Measurements from ENCODE around the gene ELOVL2. TPM values are rescaled to one million over a fixed set of nuclear protein-coding genes. Genes with fewer than 3 reads are reported as not detected.
A peak's percentile ranks its signal among the peaks of the same experiment; 100 is the strongest.

Gene ELOVL2
- polyA plus RNA-seq, 1 donor from 2014 or later, result not detected

DNA sequence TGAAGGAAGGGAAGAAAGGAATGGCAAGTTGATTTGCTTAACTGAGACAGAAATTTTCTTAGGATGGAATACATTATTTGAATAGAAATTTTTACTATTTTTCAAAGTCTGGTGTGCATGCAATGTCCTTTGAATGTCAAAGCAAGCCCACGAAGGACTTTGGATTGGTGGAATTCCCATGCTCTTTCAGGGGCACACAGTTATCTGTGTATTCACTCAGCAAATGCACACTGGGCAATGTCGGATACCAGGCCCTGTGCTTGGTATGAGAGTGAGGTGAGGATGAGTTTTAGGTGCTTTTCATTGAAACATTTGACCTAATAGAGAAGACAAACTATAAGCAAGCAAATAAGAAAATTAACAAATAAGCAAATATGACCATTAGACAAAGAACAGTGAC is 83.9 kb downstream of the ELOVL2 start:
- Mint-ChIP-seq H3K27me3 (peaks cover 5% of the 10 kb centered on the region), H3K4me3 (no peak overlapping the region), H3K9me3 (peaks cover 2 to 7% (median 2%) of the 10 kb centered on the region in 3 donors), H3K27ac (no peak overlapping the region), H3K4me1 (no peaks in the 10 kb centered on the region), H3K36me3 (peaks cover 2% of the 10 kb centered on the region)

DNA sequence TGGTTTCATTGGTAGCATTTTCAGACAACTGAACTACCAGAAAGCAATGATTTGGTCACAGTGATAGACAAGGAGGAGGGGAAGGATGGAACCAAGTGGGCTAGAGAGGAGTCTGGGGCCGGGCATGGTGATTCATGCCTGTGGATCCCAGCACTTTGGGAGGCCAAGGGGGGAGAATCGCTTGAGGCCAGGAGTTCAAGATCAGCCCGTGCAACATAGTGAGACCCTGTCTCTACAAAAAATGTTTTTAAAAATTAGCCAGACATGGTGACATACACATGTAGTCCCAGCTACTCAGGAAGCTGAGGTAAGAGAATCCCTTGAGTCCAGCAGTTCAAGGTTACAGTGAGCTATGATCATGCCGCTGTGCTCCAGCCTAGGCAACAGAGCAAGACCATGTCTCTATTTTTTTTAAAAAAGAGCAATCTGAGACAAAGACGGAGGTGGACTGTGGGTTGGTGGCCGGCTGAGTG is 86.7 kb downstream of the ELOVL2 start:
- Mint-ChIP-seq H3K4me3 (no peak overlapping the region), H3K27ac (peak overlapping the region in 1 of 3 donors; percentile 45), H3K9me3 (peaks cover 0 to 2% (median 2%) of the 10 kb centered on the region in 3 donors), H3K27me3 (peaks cover 4% of the 10 kb centered on the region), H3K36me3 (peaks cover 2% of the 10 kb centered on the region), H3K4me1 (peaks cover 0 to 5% (median 2%) of the 10 kb centered on the region in 3 donors)

DNA sequence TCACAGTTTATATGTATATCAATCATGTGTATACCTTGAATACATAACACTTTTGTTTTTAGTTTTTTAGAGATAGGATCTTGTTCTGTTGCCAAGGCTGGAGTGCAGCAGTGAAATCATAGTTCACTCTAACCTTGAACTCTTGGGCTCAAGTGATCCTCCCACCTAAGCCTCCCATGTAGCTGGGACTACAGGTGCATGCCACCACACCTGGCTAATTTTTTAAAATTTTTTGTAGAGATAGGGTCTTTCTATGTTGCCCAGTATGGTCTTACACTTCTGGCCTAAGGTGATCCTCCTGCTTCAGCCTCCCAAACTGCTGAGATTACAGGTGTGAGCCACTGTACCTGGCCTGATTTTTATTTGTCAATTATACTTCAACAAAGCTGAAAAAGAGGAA is 87.3 kb downstream of the ELOVL2 start:
- peaks cover 7% of the 10 kb centered on the region for H3K27me3 Mint-ChIP-seq
- peaks cover 0 to 5% (median 2%) of the 10 kb centered on the region in 3 donors for H3K4me1 Mint-ChIP-seq
- peaks cover 2% of the 10 kb centered on the region for H3K36me3 Mint-ChIP-seq
- no peak overlapping the region for H3K27ac Mint-ChIP-seq
- no peak overlapping the region for H3K4me3 Mint-ChIP-seq
- peaks cover 0 to 2% (median 2%) of the 10 kb centered on the region in 3 donors for H3K9me3 Mint-ChIP-seq

DNA sequence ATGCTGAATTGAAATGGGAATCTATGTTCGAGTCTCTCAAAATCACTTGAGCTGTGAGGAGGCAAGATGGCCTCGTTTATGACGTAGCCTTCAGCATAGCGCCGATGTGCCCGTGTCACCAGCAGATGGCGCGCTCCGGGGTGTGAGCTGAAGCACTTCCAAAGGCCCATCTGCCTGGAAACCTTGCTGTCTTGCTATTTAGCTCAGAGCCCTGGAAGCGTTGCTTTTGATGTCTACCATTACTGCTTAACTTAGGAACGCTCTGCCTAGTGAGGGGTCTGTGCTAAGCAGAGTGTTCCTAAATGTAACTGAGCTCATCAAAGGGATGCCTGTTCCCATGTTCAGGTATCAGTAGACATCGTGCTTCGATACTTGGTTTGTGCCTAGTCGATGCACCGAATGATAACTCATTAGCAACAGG is 89.5 kb downstream of the ELOVL2 start:
- Mint-ChIP-seq H3K27me3 (peaks cover 4% of the 10 kb centered on the region), H3K36me3 (peaks cover 2% of the 10 kb centered on the region), H3K9me3 (peaks cover 0 to 2% (median 0%) of the 10 kb centered on the region in 3 donors), H3K27ac (no peak overlapping the region), H3K4me1 (peaks cover 0 to 5% (median 2%) of the 10 kb centered on the region in 3 donors), H3K4me3 (no peak overlapping the region)

DNA sequence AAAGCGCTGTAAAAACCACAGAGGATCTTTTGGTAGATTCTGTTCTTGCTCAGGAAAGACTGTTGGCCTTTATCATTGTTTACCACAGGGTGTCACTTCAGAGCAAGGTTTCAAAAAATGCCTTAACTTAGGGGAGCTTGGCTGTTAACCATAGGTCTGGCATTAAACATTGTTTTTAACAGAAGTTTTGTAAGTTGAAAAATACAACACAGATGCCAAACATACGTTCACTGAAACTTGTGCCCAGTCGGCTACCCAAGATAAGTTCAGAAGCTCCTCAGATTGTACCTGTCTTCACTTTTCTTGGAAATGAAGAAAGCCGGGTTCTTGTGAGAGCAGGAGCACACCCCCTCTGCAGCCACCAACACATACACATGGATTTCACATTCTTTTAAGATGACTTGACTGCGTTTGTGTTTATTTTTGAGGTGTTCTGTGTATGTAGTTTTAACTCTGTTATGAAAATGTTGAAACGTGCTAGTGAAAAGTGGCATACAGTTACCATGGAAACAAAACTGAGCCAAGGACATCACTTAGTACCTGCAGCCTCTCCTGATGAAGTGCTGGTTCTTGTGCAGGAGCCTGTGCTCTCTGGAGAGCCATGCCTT is 92.3 kb downstream of the ELOVL2 start:
- Mint-ChIP-seq H3K4me1 (peaks cover 0 to 5% (median 2%) of the 10 kb centered on the region in 3 donors), H3K36me3 (no peaks in the 10 kb centered on the region), H3K27ac (no peak overlapping the region), H3K27me3 (peaks cover 4% of the 10 kb centered on the region), H3K4me3 (no peak overlapping the region), H3K9me3 (peaks cover 0 to 2% (median 0%) of the 10 kb centered on the region in 3 donors)

DNA sequence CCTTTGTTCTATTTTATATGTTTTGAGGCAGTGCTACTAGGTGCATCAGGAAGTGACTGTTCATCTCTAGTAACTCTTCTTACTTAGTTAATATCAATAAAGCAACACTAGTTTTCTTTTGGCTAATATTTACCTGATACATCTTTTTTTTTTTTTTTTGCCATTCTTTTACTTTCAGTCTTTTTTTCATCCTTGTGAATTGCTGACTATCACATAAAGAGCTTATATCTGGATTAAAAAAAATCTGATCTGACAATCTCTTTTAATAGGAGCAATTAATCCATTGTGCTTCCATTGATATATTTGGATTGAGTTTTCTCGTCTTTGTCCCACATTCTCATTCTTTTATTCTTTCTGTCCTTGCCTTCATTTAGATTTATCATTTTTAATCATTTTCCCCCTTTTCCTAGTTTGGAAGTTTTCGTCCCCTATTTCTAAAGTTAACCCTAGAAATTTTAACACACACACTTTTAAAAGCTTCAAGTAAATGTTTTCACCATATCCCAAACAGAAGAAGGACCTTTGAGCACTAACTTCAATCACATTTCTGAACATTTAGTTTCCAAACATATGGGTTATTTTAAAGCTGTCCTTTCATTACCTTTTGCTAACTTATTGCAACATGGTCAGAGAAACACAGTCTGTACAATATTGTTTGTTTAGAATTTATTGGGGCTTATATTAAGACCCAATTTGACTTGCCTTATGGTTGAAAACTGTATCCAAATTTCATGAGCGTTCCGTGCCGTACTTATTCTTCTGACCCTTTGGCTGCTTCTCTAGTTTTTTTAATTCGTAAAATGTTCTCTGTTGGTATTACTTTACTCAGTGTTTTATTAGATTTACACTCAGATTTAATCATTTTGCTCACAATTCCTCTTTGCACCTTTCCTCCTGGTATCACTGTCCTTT is 94.3 kb downstream of the ELOVL2 start:
- Mint-ChIP-seq H3K9me3 (peaks cover 0 to 3% (median 0%) of the 10 kb centered on the region in 3 donors), H3K4me1 (peaks cover 0 to 5% (median 2%) of the 10 kb centered on the region in 3 donors), H3K36me3 (no peaks in the 10 kb centered on the region), H3K27ac (no peak overlapping the region), H3K4me3 (no peak overlapping the region), H3K27me3 (peaks cover 4% of the 10 kb centered on the region)

DNA sequence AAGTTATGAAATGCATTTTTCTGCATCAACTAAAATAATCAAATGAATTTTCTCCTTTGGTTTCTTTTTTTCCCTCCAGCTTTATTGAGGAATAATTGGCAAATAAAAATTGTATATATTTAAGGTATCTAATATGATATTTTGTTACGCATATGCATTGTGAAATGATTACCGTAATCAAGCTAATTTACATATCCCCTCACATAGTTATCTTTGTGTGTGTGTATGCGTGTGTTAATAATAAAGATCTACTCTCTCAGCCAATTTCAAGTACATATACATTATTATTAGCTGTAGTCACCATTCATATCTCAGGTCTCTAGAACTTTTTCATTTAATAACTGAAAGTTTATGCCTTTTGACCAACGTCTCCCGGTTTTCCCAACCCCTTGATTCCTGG is 96.1 kb downstream of the ELOVL2 start:
- no peak overlapping the region for H3K4me3 Mint-ChIP-seq
- peaks cover 4% of the 10 kb centered on the region for H3K27me3 Mint-ChIP-seq
- peaks cover 0 to 1% (median 0%) of the 10 kb centered on the region in 3 donors for H3K9me3 Mint-ChIP-seq
- H3K36me3 Mint-ChIP-seq, result no peaks in the 10 kb centered on the region
- no peak overlapping the region for H3K27ac Mint-ChIP-seq
- H3K4me1 Mint-ChIP-seq, result no peaks in the 10 kb centered on the region

DNA sequence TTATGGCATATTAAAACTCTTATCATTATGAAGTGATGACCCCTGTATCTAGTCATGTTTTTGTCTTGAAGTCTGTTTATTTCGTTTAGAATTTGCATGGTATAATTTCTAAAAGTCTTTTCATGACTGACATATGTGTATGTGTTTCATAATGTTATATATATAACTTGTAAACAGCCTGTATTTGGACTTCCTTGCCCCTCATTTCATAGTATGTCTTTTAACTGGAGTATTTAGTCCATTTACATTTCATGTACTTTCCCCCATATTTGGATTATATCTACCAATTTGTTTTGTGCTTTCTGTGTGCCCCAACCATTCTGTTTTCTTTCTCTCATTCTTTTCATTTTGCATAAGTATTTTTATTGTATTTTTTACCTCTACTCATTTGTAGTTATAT is 98.3 kb downstream of the ELOVL2 start:
- H3K27me3 Mint-ChIP-seq, result peaks cover 1% of the 10 kb centered on the region
- peaks cover 0 to 1% (median 0%) of the 10 kb centered on the region in 3 donors for H3K9me3 Mint-ChIP-seq
- no peaks in the 10 kb centered on the region for H3K36me3 Mint-ChIP-seq
- H3K4me1 Mint-ChIP-seq, result no peaks in the 10 kb centered on the region
- no peak overlapping the region for H3K4me3 Mint-ChIP-seq
- no peak overlapping the region for H3K27ac Mint-ChIP-seq

DNA sequence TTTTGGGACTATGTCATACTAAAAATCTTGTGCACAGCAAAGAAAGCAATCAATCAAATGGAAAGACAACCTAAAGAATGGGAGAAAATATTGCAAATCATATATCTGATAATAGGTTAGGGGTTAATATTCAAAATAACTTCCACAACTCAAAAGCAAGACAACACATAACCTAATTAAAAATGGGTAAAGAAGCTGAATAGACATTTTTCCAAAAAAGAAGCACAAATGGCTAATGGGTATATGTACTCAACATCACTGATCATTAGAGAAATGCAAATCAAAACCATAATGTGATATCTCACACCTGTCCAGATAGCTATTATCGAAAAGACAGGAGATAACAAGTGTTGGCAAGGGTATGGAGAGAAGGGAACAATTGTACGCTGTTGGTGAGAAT is 104.3 kb downstream of the ELOVL2 start:
- Mint-ChIP-seq H3K4me1 (no peaks in the 10 kb centered on the region), H3K9me3 (peaks cover 0 to 2% (median 1%) of the 10 kb centered on the region in 3 donors), H3K4me3 (no peak overlapping the region), H3K27me3 (peaks cover 4% of the 10 kb centered on the region), H3K27ac (no peak overlapping the region), H3K36me3 (peaks cover 2% of the 10 kb centered on the region)

DNA sequence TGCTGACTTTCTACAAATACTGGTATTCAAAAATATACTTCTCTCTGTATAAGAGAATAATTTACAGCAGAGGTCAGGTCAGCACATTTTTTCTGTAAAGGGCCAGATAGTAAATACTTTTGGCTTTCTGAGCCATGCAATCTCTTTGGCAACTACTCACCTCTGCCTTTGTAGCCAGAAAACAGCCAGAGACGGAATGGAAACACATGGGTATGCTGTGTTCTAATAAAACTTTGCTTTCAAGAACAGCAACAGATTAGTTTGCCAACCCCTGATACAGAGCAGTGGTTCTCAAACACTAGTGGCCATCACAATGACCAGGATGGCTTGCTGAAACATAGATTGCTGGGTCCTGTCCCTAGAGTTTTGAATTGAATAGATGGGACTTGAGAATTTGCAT is 111.0 kb downstream of the ELOVL2 start:
- no peaks in the 10 kb centered on the region for H3K36me3 Mint-ChIP-seq
- no peak overlapping the region for H3K4me3 Mint-ChIP-seq
- H3K27me3 Mint-ChIP-seq, result peaks cover 10% of the 10 kb centered on the region
- H3K27ac Mint-ChIP-seq, result no peak overlapping the region
- no peaks in the 10 kb centered on the region for H3K4me1 Mint-ChIP-seq
- peaks cover 0 to 3% (median 1%) of the 10 kb centered on the region in 3 donors for H3K9me3 Mint-ChIP-seq

Other genes with a start within 250 kb of the ELOVL2 start
- 0.18 TPM for gene MAK, start 205.8 kb downstream of the ELOVL2 start, polyA plus RNA-seq
- not detected for gene GCM2, start 162.3 kb downstream of the ELOVL2 start, polyA plus RNA-seq
- gene SYCP2L, start 157.3 kb downstream of the ELOVL2 start, polyA plus RNA-seq, result not detected
- 1.9 TPM for gene SMIM13, start 49.5 kb upstream of the ELOVL2 start, polyA plus RNA-seq
- gene ERVFRD-1, start 67.4 kb upstream of the ELOVL2 start, polyA plus RNA-seq, result not detected
- 32.4 TPM for gene NEDD9, start 188.4 kb upstream of the ELOVL2 start, polyA plus RNA-seq

Measured in IgD-negative memory B cell (primary cell).